ENCODE measurements around the gene HMCN2.

Gene HMCN2

GRCh38 chr9:130331061-130331460 lies 65.5 kb downstream of the HMCN2 start:
- H3K4me1 ChIP-seq (ENCODE audit: low read length), result no peaks in the 10 kb centered on the region
- H3K9ac ChIP-seq (ENCODE audit: low read length), result no peak overlapping the region
- no peak overlapping the region for H3K4me2 ChIP-seq (ENCODE audit: low read depth, low read length)
- no peak overlapping the region for H2AFZ ChIP-seq (ENCODE audit: low read length)
- H3K9me2 ChIP-seq (replicated peaks; ENCODE audit: insufficient read depth, low read length), result no peaks in the 10 kb centered on the region
- H3K27me3 ChIP-seq (replicated peaks; ENCODE audit: insufficient read depth, low read length), result peaks cover 96% of the 10 kb centered on the region
- no peaks in the 10 kb centered on the region for H4K20me1 ChIP-seq (ENCODE audit: insufficient read depth, low read length)
- H3K9me3 ChIP-seq (replicated peaks; ENCODE audit: insufficient read depth, low read length), result no peaks in the 10 kb centered on the region
- DNase-seq, result no peak
- H3K36me3 ChIP-seq (replicated peaks; ENCODE audit: insufficient read depth, low read length), result no peaks in the 10 kb centered on the region
- TF ChIP-seq EZH2phosphoT487 (IDR thresholded peaks at IDR 0.05; ENCODE audit: low read length) (no peak), CTCF (IDR thresholded peaks at IDR 0.05; ENCODE audit: low read length) (no peak), EZH2 (optimal IDR thresholded peaks at IDR 0.05; ENCODE audit: low read depth, low read length) (no peak)
- no peaks in the 10 kb centered on the region for H3F3A ChIP-seq (ENCODE audit: insufficient read depth, low read length)
- no peak overlapping the region for H3K27ac ChIP-seq (ENCODE audit: low read length)
- H3K4me3 ChIP-seq (ENCODE audit: low read length), result no peak overlapping the region
- no peaks in the 10 kb centered on the region for H3K79me2 ChIP-seq (ENCODE audit: low read length)

- Histone ChIP-seq H3K36me3 (replicated peaks; ENCODE audit: insufficient read depth, low read length) (no peaks in the 10 kb centered on the region), H2AFZ (ENCODE audit: low read length) (no peak overlapping the region), H3K9me3 (replicated peaks; ENCODE audit: insufficient read depth, low read length) (no peaks in the 10 kb centered on the region), H3K4me2 (ENCODE audit: low read depth, low read length) (no peak overlapping the region), H3F3A (ENCODE audit: insufficient read depth, low read length) (no peaks in the 10 kb centered on the region), H4K20me1 (ENCODE audit: insufficient read depth, low read length) (no peaks in the 10 kb centered on the region), H3K27me3 (replicated peaks; ENCODE audit: insufficient read depth, low read length) (peaks cover 96% of the 10 kb centered on the region), H3K27ac (ENCODE audit: low read length) (no peak overlapping the region), H3K9ac (ENCODE audit: low read length) (no peak overlapping the region), H3K4me1 (ENCODE audit: low read length) (no peaks in the 10 kb centered on the region), H3K4me3 (ENCODE audit: low read length) (no peak overlapping the region), H3K79me2 (ENCODE audit: low read length) (no peaks in the 10 kb centered on the region), H3K9me2 (replicated peaks; ENCODE audit: insufficient read depth, low read length) (no peaks in the 10 kb centered on the region)
- DNase-seq, result no peak
- no peak for TF ChIP-seq EZH2phosphoT487 (IDR thresholded peaks at IDR 0.05; ENCODE audit: low read length)
- TF ChIP-seq EZH2 (optimal IDR thresholded peaks at IDR 0.05; ENCODE audit: low read depth, low read length), result no peak
- TF ChIP-seq CTCF (IDR thresholded peaks at IDR 0.05; ENCODE audit: low read length), result no peak
These were observed 66.0 kb downstream of the HMCN2 start for GRCh38 chr9:130331573-130331972.

GRCh38 chr9:130332384-130332926 lies 66.9 kb downstream of the HMCN2 start:
- Histone ChIP-seq H3K9ac (ENCODE audit: low read length) (no peak overlapping the region), H3K27ac (ENCODE audit: low read length) (no peak overlapping the region), H4K20me1 (ENCODE audit: insufficient read depth, low read length) (no peaks in the 10 kb centered on the region), H3F3A (ENCODE audit: insufficient read depth, low read length) (no peaks in the 10 kb centered on the region), H3K9me3 (replicated peaks; ENCODE audit: insufficient read depth, low read length) (no peaks in the 10 kb centered on the region), H3K4me1 (ENCODE audit: low read length) (no peaks in the 10 kb centered on the region), H3K4me2 (ENCODE audit: low read depth, low read length) (no peak overlapping the region), H3K79me2 (ENCODE audit: low read length) (no peaks in the 10 kb centered on the region), H3K27me3 (replicated peaks; ENCODE audit: insufficient read depth, low read length) (peaks cover 96% of the 10 kb centered on the region), H3K4me3 (ENCODE audit: low read length) (no peak overlapping the region), H2AFZ (ENCODE audit: low read length) (no peak overlapping the region), H3K36me3 (replicated peaks; ENCODE audit: insufficient read depth, low read length) (no peaks in the 10 kb centered on the region), H3K9me2 (replicated peaks; ENCODE audit: insufficient read depth, low read length) (no peaks in the 10 kb centered on the region)
- TF ChIP-seq EZH2phosphoT487 (IDR thresholded peaks at IDR 0.05; ENCODE audit: low read length), result no peak
- no peak for TF ChIP-seq CTCF (IDR thresholded peaks at IDR 0.05; ENCODE audit: low read length)
- TF ChIP-seq EZH2 (optimal IDR thresholded peaks at IDR 0.05; ENCODE audit: low read depth, low read length), result no peak
- no peak for DNase-seq
